Measurements from ENCODE around the gene PTPN4. TPM values are rescaled to one million over a fixed set of nuclear protein-coding genes. Genes with fewer than 3 reads are reported as not detected.
A peak's percentile ranks its signal among the peaks of the same experiment; 100 is the strongest.

PTPN4 gene
- total and polyA plus RNA-seq, 9 donors: 6.3 to 36.3 (median 14.1) TPM

- whole genome bisulfite sequencing (ENCODE audit: insufficient coverage): no CpG with 5 or more reads among the region's 4 CpGs
Measured at GRCh38 chr2:119873350-119874315, 113.9 kb downstream of the PTPN4 start.

DNA sequence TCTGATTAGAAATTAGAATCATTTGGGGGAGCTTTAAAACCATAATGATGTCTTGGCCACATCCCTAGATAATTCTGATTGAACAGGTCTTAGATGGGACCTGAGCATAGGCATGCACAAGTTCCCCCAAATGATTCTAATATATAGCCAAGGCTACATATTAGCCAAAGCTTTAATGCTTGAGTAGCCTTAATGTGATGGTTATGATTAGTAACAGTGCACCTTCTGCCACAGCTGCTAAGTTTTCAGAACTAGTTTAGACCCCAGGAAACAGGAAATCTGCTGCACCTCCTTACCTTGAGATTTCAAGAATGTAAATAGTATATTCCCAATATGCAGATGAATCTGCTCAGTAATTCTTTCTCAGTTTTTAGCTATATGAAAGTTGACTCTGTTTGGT, 119.8 kb downstream of the PTPN4 start:
- H3K27ac ChIP-seq (ENCODE audit: low read length): no peak overlapping the region
- DNase-seq: no peak
- H3K4me3 ChIP-seq (ENCODE audit: low read length): no peak overlapping the region
- no peaks in the 10 kb centered on the region for H3K9me3 ChIP-seq (replicated peaks; ENCODE audit: control insufficient read depth, low read depth, low read length)
- H3K4me1 ChIP-seq (ENCODE audit: control insufficient read depth, insufficient read depth, low read length): no peaks in the 10 kb centered on the region
- no peaks in the 10 kb centered on the region for H3K36me3 ChIP-seq (ENCODE audit: control insufficient read depth, insufficient read depth, low read length)
- H3K27me3 ChIP-seq (ENCODE audit: control insufficient read depth, insufficient read depth, low read length): no peaks in the 10 kb centered on the region

More at GRCh38 chr2:119873350-119874315, 113.9 kb downstream of the PTPN4 start:
- no peaks in the 10 kb centered on the region for H3K9me3 ChIP-seq (replicated peaks; ENCODE audit: control insufficient read depth, low read depth, low read length)
- no peak for DNase-seq
- H3K27ac ChIP-seq (ENCODE audit: low read length): no peak overlapping the region
- no peaks in the 10 kb centered on the region for H3K4me1 ChIP-seq (ENCODE audit: control insufficient read depth, insufficient read depth, low read length)
- H3K4me3 ChIP-seq (ENCODE audit: low read length): no peak overlapping the region
- no peaks in the 10 kb centered on the region for H3K36me3 ChIP-seq (ENCODE audit: control insufficient read depth, insufficient read depth, low read length)
- no peaks in the 10 kb centered on the region for H3K27me3 ChIP-seq (ENCODE audit: control insufficient read depth, insufficient read depth, low read length)

GRCh38 chr2:119888680-119889079, 129.0 kb downstream of the PTPN4 start:
- Histone ChIP-seq H3K27me3 (ENCODE audit: control insufficient read depth, insufficient read depth, low read length) (no peaks in the 10 kb centered on the region), H3K9me3 (replicated peaks; ENCODE audit: control insufficient read depth, low read depth, low read length) (peaks cover 13% of the 10 kb centered on the region), H3K27ac (ENCODE audit: low read length) (no peak overlapping the region), H3K4me3 (ENCODE audit: low read length) (no peak overlapping the region), H3K36me3 (ENCODE audit: control insufficient read depth, insufficient read depth, low read length) (no peaks in the 10 kb centered on the region), H3K4me1 (ENCODE audit: control insufficient read depth, insufficient read depth, low read length) (no peaks in the 10 kb centered on the region)
- WGBS (ENCODE audit: insufficient coverage): no CpG with 5 or more reads among the region's 2 CpGs
- no peak for DNase-seq

GRCh38 chr2:119897736-119898395, 138.1 kb downstream of the PTPN4 start:
- peaks cover 5% of the 10 kb centered on the region for H3K36me3 ChIP-seq (ENCODE audit: control insufficient read depth, insufficient read depth, low read length)
- H3K4me3 ChIP-seq (ENCODE audit: low read length): no peak overlapping the region
- 89% methylated on average over 1 of the region's 5 CpGs for WGBS (ENCODE audit: insufficient coverage)
- H3K9me3 ChIP-seq (replicated peaks; ENCODE audit: control insufficient read depth, low read depth, low read length): no peaks in the 10 kb centered on the region
- no peak overlapping the region for H3K27ac ChIP-seq (ENCODE audit: low read length)
- H3K4me1 ChIP-seq (ENCODE audit: control insufficient read depth, insufficient read depth, low read length): no peaks in the 10 kb centered on the region
- H3K27me3 ChIP-seq (ENCODE audit: control insufficient read depth, insufficient read depth, low read length): no peaks in the 10 kb centered on the region
- DNase-seq: no peak

- H3K27me3 ChIP-seq (ENCODE audit: control insufficient read depth, insufficient read depth, low read length): no peaks in the 10 kb centered on the region
- no peak overlapping the region for H3K27ac ChIP-seq (ENCODE audit: low read length)
- no peak for DNase-seq
- no peak overlapping the region for H3K4me3 ChIP-seq (ENCODE audit: low read length)
- peaks cover 12% of the 10 kb centered on the region for H3K36me3 ChIP-seq (ENCODE audit: control insufficient read depth, insufficient read depth, low read length)
- no peaks in the 10 kb centered on the region for H3K4me1 ChIP-seq (ENCODE audit: control insufficient read depth, insufficient read depth, low read length)
- WGBS (ENCODE audit: insufficient coverage): 82% methylated on average over 2 of the region's 2 CpGs
- H3K9me3 ChIP-seq (replicated peaks; ENCODE audit: control insufficient read depth, low read depth, low read length): peaks cover 2% of the 10 kb centered on the region
Measured at GRCh38 chr2:119901013-119901412, 141.3 kb downstream of the PTPN4 start.

DNA sequence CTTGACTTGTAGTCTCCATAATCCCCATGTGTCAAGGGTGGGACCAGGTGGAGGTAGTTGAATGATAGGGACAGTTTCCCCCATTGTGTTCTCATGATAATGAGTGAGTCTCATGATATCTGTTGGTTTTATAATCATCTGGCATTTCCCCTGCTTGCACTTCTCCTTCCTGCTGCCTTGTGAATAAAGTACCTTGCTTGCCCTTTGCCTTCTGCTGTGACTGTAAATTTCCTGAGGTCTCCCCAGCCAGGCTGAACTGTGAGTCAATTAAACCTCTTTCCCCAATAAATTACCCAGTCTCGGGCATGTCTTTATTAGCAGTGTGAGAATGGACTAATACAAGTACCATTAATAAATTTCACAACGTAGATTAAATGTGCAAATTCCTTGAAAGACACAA, 150.8 kb downstream of the PTPN4 start:
- no peaks in the 10 kb centered on the region for H3K4me1 ChIP-seq (ENCODE audit: control insufficient read depth, insufficient read depth, low read length)
- H3K27me3 ChIP-seq (ENCODE audit: control insufficient read depth, insufficient read depth, low read length): no peaks in the 10 kb centered on the region
- peaks cover 5% of the 10 kb centered on the region for H3K36me3 ChIP-seq (ENCODE audit: control insufficient read depth, insufficient read depth, low read length)
- no peak overlapping the region for H3K27ac ChIP-seq (ENCODE audit: low read length)
- no peak overlapping the region for H3K4me3 ChIP-seq (ENCODE audit: low read length)
- no peak for DNase-seq
- no CpG with 5 or more reads among the region's 2 CpGs for WGBS (ENCODE audit: insufficient coverage)
- H3K9me3 ChIP-seq (replicated peaks; ENCODE audit: control insufficient read depth, low read depth, low read length): no peaks in the 10 kb centered on the region

GRCh38 chr2:119914266-119914665, 154.5 kb downstream of the PTPN4 start:
- Histone ChIP-seq H3K4me1 (ENCODE audit: control insufficient read depth, insufficient read depth, low read length) (no peaks in the 10 kb centered on the region), H3K27me3 (ENCODE audit: control insufficient read depth, insufficient read depth, low read length) (no peaks in the 10 kb centered on the region), H3K4me3 (ENCODE audit: low read length) (no peak overlapping the region), H3K9me3 (replicated peaks; ENCODE audit: control insufficient read depth, low read depth, low read length) (no peaks in the 10 kb centered on the region), H3K36me3 (ENCODE audit: control insufficient read depth, insufficient read depth, low read length) (peaks cover 4% of the 10 kb centered on the region), H3K27ac (ENCODE audit: low read length) (no peak overlapping the region)
- no CpG with 5 or more reads among the region's 1 CpG for WGBS (ENCODE audit: insufficient coverage)
- DNase-seq: no peak

- no peak for DNase-seq
- no peaks in the 10 kb centered on the region for H3K9me3 ChIP-seq (replicated peaks; ENCODE audit: control insufficient read depth, low read depth, low read length)
- H3K27ac ChIP-seq (ENCODE audit: low read length): no peak overlapping the region
- no peak overlapping the region for H3K4me3 ChIP-seq (ENCODE audit: low read length)
- H3K27me3 ChIP-seq (ENCODE audit: control insufficient read depth, insufficient read depth, low read length): no peaks in the 10 kb centered on the region
- no CpG with 5 or more reads among the region's 1 CpG for WGBS (ENCODE audit: insufficient coverage)
- no peaks in the 10 kb centered on the region for H3K4me1 ChIP-seq (ENCODE audit: control insufficient read depth, insufficient read depth, low read length)
- H3K36me3 ChIP-seq (ENCODE audit: control insufficient read depth, insufficient read depth, low read length): no peaks in the 10 kb centered on the region
Measured at GRCh38 chr2:119921825-119922224, 162.1 kb downstream of the PTPN4 start.

GRCh38 chr2:119922699-119923098, 163.0 kb downstream of the PTPN4 start:
- DNase-seq: no peak
- no peak overlapping the region for H3K4me3 ChIP-seq (ENCODE audit: low read length)
- H3K36me3 ChIP-seq (ENCODE audit: control insufficient read depth, insufficient read depth, low read length): no peaks in the 10 kb centered on the region
- H3K9me3 ChIP-seq (replicated peaks; ENCODE audit: control insufficient read depth, low read depth, low read length): no peaks in the 10 kb centered on the region
- H3K27ac ChIP-seq (ENCODE audit: low read length): no peak overlapping the region
- no peaks in the 10 kb centered on the region for H3K27me3 ChIP-seq (ENCODE audit: control insufficient read depth, insufficient read depth, low read length)
- H3K4me1 ChIP-seq (ENCODE audit: control insufficient read depth, insufficient read depth, low read length): no peaks in the 10 kb centered on the region

DNA sequence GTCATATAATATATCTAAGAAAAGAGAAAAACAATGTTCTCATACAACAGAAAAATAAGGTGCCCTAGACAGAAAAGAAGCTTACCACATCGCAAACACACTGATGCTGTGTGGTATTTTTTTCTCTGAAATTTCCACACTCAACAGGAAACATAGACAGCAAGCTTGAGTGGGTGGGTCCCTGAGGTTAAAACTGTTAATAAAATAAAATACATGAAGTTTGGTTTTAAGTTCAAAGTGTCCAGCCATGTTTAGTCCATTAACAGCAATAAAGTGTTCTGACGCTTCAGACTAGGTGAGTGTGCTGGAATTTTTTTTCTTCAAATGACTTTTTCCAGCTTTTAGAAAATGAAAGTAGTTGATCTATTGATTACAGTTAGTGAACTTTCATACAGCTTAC, 169.8 kb downstream of the PTPN4 start:
- no peak overlapping the region for H3K27ac ChIP-seq (ENCODE audit: low read length)
- H3K4me3 ChIP-seq (ENCODE audit: low read length): no peak overlapping the region
- no CpG with 5 or more reads among the region's 2 CpGs for WGBS (ENCODE audit: insufficient coverage)

More for the DNA sequence above, 169.8 kb downstream of the PTPN4 start:
- peaks cover 4% of the 10 kb centered on the region for H3K36me3 ChIP-seq (ENCODE audit: control insufficient read depth, insufficient read depth, low read length)
- no peaks in the 10 kb centered on the region for H3K27me3 ChIP-seq (ENCODE audit: control insufficient read depth, insufficient read depth, low read length)
- H3K9me3 ChIP-seq (replicated peaks; ENCODE audit: control insufficient read depth, low read depth, low read length): no peaks in the 10 kb centered on the region
- peak; percentile 0 for DNase-seq
- no peaks in the 10 kb centered on the region for H3K4me1 ChIP-seq (ENCODE audit: control insufficient read depth, insufficient read depth, low read length)
